HCT116 (cell line): ENCODE data around the gene MYH15. TPM values are rescaled to one million over a fixed set of nuclear protein-coding genes. Genes with fewer than 3 reads are reported as not detected.

Experiments used
- ATAC-seq: fragments of 200-7000 bp; cut with Tn5 transposase; 2 replicates; pipeline ENCODE4 v1.9.1; 2020; ENCODE audit warnings: mild to moderate bottlenecking, moderate library complexity
- BruUV-seq: library from RNA; stranded (reverse); fragments of 400-500 nt; replicated peaks from 2 replicates; lab custom pipeline; 2021; lab: Mats Ljungman, UMichigan
- CTCF ChIA-PET: fragments of 300-600 bp; sonication (Branson Sonifier 250); formaldehyde crosslinking; loops from one replicate; lab custom pipeline; 2021; ENCODE audit warnings: antibody characterized with exemption; lab: Charles Lee
- POLR2A ChIA-PET: fragments of 300-600, 350-600 bp; sonication (Branson Sonifier 250); formaldehyde crosslinking; loops from one replicate; lab custom pipeline; 2021; ENCODE audit warnings: antibody characterized with exemption; lab: Charles Lee
- RAD21 ChIA-PET, 2 experiments: fragments of 300-600 bp; sonication (Branson Sonifier 250); formaldehyde crosslinking; loops; one replicate each; lab custom pipeline; 2023; ENCODE audit warnings: low total read pairs in 2 of 2; ENCODE audit not compliant: uncharacterized antibody in 2 of 2, unreplicated experiment in 2 of 2, low non-redundant PET in 1 of 2; lab: Charles Lee
- DNase-seq: peaks from one replicate; pipeline ENCODE4 v3.0.0-alpha.2; 2010; ENCODE audit warnings: low read depth, low spot score
- H2AFZ ChIP-seq: fragments of 200-600 bp; shearing (Covaris generic), sonication (generic); 2 replicates; pipeline ENCODE4 v1.6.1; 2017; ENCODE audit warnings: low read depth, mixed run types, mixed read lengths, antibody characterized with exemption, low read length; ENCODE audit not compliant: poor library complexity, severe bottlenecking
- H3K27ac ChIP-seq: 2 replicates; pipeline ENCODE4 v1.5.1; 2012; ENCODE audit warnings: low read depth, low read length
- H3K27me3 ChIP-seq: fragments of 200-600 bp; sonication (generic); 2 replicates; pipeline ENCODE4 v1.6.1; 2016; ENCODE audit warnings: mixed run types, low read length, mixed read lengths; ENCODE audit not compliant: insufficient read depth
- H3K36me3 ChIP-seq, 2 experiments: fragments of 200-500 bp in 1 of 2; fragments of 200-600 bp in 1 of 2; sonication (Bioruptor generic) in 1 of 2; sonication (generic) in 1 of 2; 2 replicates each; pipeline versions ENCODE4 v1.5.1 to v1.6.1; 2014 to 2016; ENCODE audit warnings: low read length in 2 of 2, inconsistent platforms in 1 of 2, mixed read lengths in 1 of 2, mixed run types in 1 of 2; ENCODE audit not compliant: insufficient read depth in 2 of 2, control insufficient read depth in 1 of 2
- H3K4me1 ChIP-seq, 2 experiments: fragments of 200-600 bp in 1 of 2; sonication (generic) in 1 of 2; 2 replicates each; pipeline versions ENCODE4 v1.5.1 to v1.6.1; 2012 to 2017; ENCODE audit warnings: low read length in 2 of 2, inconsistent platforms in 1 of 2, mild to moderate bottlenecking in 1 of 2, mixed read lengths in 1 of 2, mixed run types in 1 of 2, moderate library complexity in 1 of 2; ENCODE audit not compliant: insufficient read depth in 2 of 2, control insufficient read depth in 1 of 2
- H3K4me2 ChIP-seq: fragments of 200-600 bp; sonication (generic); 2 replicates; pipeline ENCODE4 v1.6.1; 2017; ENCODE audit warnings: mixed run types, low read length, mixed read lengths
- H3K4me3 ChIP-seq, 2 experiments: fragments of 200-600 bp in 1 of 2; sonication (generic) in 1 of 2; replicated peaks in 1 of 2; 2 replicates each; pipeline ENCODE4 v1.5.1; 2011 to 2016; ENCODE audit warnings: low read length in 2 of 2, control low read depth in 1 of 2, low read depth in 1 of 2, mild to moderate bottlenecking in 1 of 2, mixed read lengths in 1 of 2, mixed run types in 1 of 2
- H3K79me2 ChIP-seq: fragments of 200-600 bp; sonication (generic); 2 replicates; pipeline ENCODE4 v1.6.1; 2017; ENCODE audit warnings: mild to moderate bottlenecking, mixed run types, low read length, moderate library complexity, mixed read lengths; ENCODE audit not compliant: insufficient read depth
- H3K9ac ChIP-seq: fragments of 200-600 bp; sonication (generic); 2 replicates; pipeline ENCODE4 v1.6.1; 2016; ENCODE audit warnings: low read length, mixed read lengths
- H3K9me2 ChIP-seq: fragments of 200-600 bp; sonication (generic), shearing (Covaris generic); 2 replicates; pipeline ENCODE4 v1.6.1; 2017; ENCODE audit warnings: mixed run types, mild to moderate bottlenecking, moderate library complexity; ENCODE audit not compliant: insufficient read depth
- H3K9me3 ChIP-seq, 2 experiments: fragments of 200-500 bp in 1 of 2; fragments of 200-600 bp in 1 of 2; sonication (Bioruptor generic) in 1 of 2; sonication (generic) in 1 of 2; 2 replicates each; pipeline ENCODE4 v1.6.1; 2014 to 2017; ENCODE audit warnings: low read length in 2 of 2, mixed read lengths in 2 of 2, inconsistent platforms in 1 of 2, low read depth in 1 of 2, mild to moderate bottlenecking in 1 of 2, mixed run types in 1 of 2, moderate library complexity in 1 of 2; ENCODE audit not compliant: control insufficient read depth in 1 of 2, insufficient read depth in 1 of 2
- H4K20me1 ChIP-seq: fragments of 200-600 bp; sonication (generic), shearing (Covaris generic); 2 replicates; pipeline ENCODE4 v1.6.1; 2017; ENCODE audit warnings: mixed run types, mild to moderate bottlenecking, moderate library complexity; ENCODE audit not compliant: insufficient read depth
- CEBPB ChIP-seq: IDR thresholded peaks from 2 replicates; pipeline ENCODE4 v1.6.1; 2012; ENCODE audit warnings: low read depth
- CTCF ChIP-seq, 3 experiments: fragments of 200-600 bp in 1 of 3; sonication (generic) in 1 of 3; IDR thresholded peaks in 2 of 3; conservative IDR thresholded peaks in 1 of 3; 2 replicates each; pipeline ENCODE4 v1.5.1; 2012 to 2017; ENCODE audit warnings: low read depth in 2 of 3, low read length in 2 of 3, antibody characterized with exemption in 1 of 3, borderline replicate concordance in 1 of 3, control low read depth in 1 of 3, mild to moderate bottlenecking in 1 of 3, mixed read lengths in 1 of 3, mixed run types in 1 of 3, moderate library complexity in 1 of 3; ENCODE audit not compliant: insufficient read depth in 1 of 3
- EZH2 ChIP-seq: fragments of 200-600 bp; sonication (generic); IDR thresholded peaks from 2 replicates; pipeline ENCODE4 v1.6.1; 2017; ENCODE audit warnings: antibody characterized with exemption, mixed run types
- FOSL1 ChIP-seq: IDR thresholded peaks from 2 replicates; pipeline ENCODE4 v1.6.1; 2012; ENCODE audit warnings: low read depth
- POLR2A ChIP-seq: IDR thresholded peaks from 2 replicates; pipeline ENCODE4 v1.7.0; 2011; ENCODE audit warnings: borderline replicate concordance; ENCODE audit not compliant: insufficient read depth, insufficient read length; ENCODE audit errors: extremely low read depth
- POLR2AphosphoS5 ChIP-seq: IDR thresholded peaks from 2 replicates; pipeline ENCODE4 v1.6.1; 2011; ENCODE audit warnings: mild to moderate bottlenecking, low read depth, low read length, moderate library complexity
- RAD21 ChIP-seq: IDR thresholded peaks from 2 replicates; pipeline ENCODE4 v1.6.1; 2012; ENCODE audit warnings: low read depth, mild to moderate bottlenecking
- REST ChIP-seq: IDR thresholded peaks from 2 replicates; pipeline ENCODE4 v1.6.1; 2012; ENCODE audit warnings: low read depth
- SIN3A ChIP-seq: IDR thresholded peaks from 2 replicates; pipeline ENCODE4 v1.6.1; 2012; ENCODE audit warnings: low read depth
- TCF7L2 ChIP-seq: IDR thresholded peaks from 2 replicates; pipeline ENCODE4 v1.7.0; 2011; ENCODE audit warnings: borderline replicate concordance, inconsistent platforms; ENCODE audit not compliant: insufficient read depth, insufficient read length; ENCODE audit errors: extremely low read depth
- YY1 ChIP-seq: IDR thresholded peaks from 2 replicates; pipeline ENCODE4 v1.6.1; 2011; ENCODE audit warnings: low read length, low read depth, moderate library complexity, mild to moderate bottlenecking; ENCODE audit not compliant: insufficient replicate concordance; ENCODE audit errors: extremely low read depth
- intact Hi-C: fragments of 100-400 bp; cut with micrococcal nuclease; formaldehyde crosslinking; loops from 2 replicates; pipeline ENCODE4 v1.10.0; 2022
- total RNA-seq: library from RNA; stranded (reverse); gene quantifications from one replicate; pipeline ENCODE4 v1.2.1, GENCODE V29; 2021; ENCODE audit not compliant: unreplicated experiment

Gene MYH15
- total RNA-seq, 1 experiment from 2014 or later: 11.2 TPM

GRCh38 chr3:108494906-108495531 lies 15.4 kb downstream of the MYH15 start:
- BruUV-seq: no TSS peak
- Histone ChIP-seq H3K9ac (no peak overlapping the region), H3K27me3 (no peaks in the 10 kb centered on the region), H3K4me2 (no peak overlapping the region), H4K20me1 (no peaks in the 10 kb centered on the region), H3K79me2 (no peaks in the 10 kb centered on the region), H3K4me3 (no peak overlapping the region), H3K9me3 (no peaks in the 10 kb centered on the region), H3K4me1 (no peaks in the 10 kb centered on the region), H3K9me2 (no peaks in the 10 kb centered on the region), H3K36me3 (no peaks in the 10 kb centered on the region), H2AFZ (no peak overlapping the region), H3K27ac (no peak overlapping the region)
- intact Hi-C loops: loop anchor here (5.0 to 10.0 kb wide), 2 partner anchors 167 to 730 kb away; no protein-coding TSS in a partner anchor
- no peak for DNase-seq
- ChIA-PET RAD21 (no interaction called here), POLR2A (no interaction called here), CTCF (interaction anchor here (1.0 to 1.3 kb wide), 2 partner anchors 57 to 420 kb away, joined by 3 to 4 read pairs; no protein-coding TSS in a partner anchor)
- TF ChIP-seq EZH2 (no peak), YY1 (no peak), SIN3A (no peak), RAD21 (no peak), TCF7L2 (no peak), CTCF (IDR thresholded peaks at IDR 0.05 in 2 of 3, conservative IDR thresholded peaks at IDR 0.05 in 1 of 3; ENCODE audit: borderline replicate concordance in 1 of 3, insufficient read depth in 1 of 3, low read depth in 2 of 3, low read length in 2 of 3) (no peak), REST (no peak), FOSL1 (no peak), POLR2AphosphoS5 (no peak), CEBPB (no peak), POLR2A (no peak)
- ATAC-seq: no peak
